Hepatocyte (in vitro differentiated cells): ENCODE data around the gene TACO1.

ENCODE experiments used
- CTCF ChIP-seq: fragments of 200-600 bp; sonication (generic); IDR thresholded peaks from 2 replicates; pipeline ENCODE4 v1.5.1; 2016; ENCODE audit warnings: antibody characterized with exemption, mild to moderate bottlenecking; ENCODE audit not compliant: poor library complexity
- EZH2 ChIP-seq: fragments of 200-600 bp; sonication (generic); IDR thresholded peaks from 2 replicates; pipeline ENCODE4 v1.6.1; 2016; ENCODE audit warnings: antibody characterized with exemption, mild to moderate bottlenecking, borderline replicate concordance
- EZH2phosphoT487 ChIP-seq: fragments of 200-600 bp; sonication (generic); IDR thresholded peaks from one replicate; pipeline ENCODE4 v1.6.1; 2018; ENCODE audit warnings: antibody characterized with exemption, mild to moderate bottlenecking, low read depth, moderate library complexity; ENCODE audit not compliant: unreplicated experiment, severe bottlenecking

- TF ChIP-seq CTCF (no peak), EZH2 (no peak), EZH2phosphoT487 (no peak)
These were observed 20.6 kb downstream of the TACO1 start for GRCh38 chr17:63621229-63621683.
